PFSK-1 (cell line): ENCODE data around the gene CYP2D6.

ENCODE experiments used
- FOXP2 ChIP-seq: optimal IDR thresholded peaks from 2 replicates; pipeline ENCODE3; 2011; ENCODE audit warnings: borderline replicate concordance, control low read depth, inconsistent platforms; ENCODE audit not compliant: insufficient read depth; ENCODE audit errors: extremely low read length, extremely low read depth
- POLR2AphosphoS5 ChIP-seq: IDR thresholded peaks from 2 replicates; pipeline ENCODE4 v1.6.1; 2012; ENCODE audit warnings: low read depth, mild to moderate bottlenecking, control low read depth, low read length, moderate library complexity
- SIN3A ChIP-seq: IDR thresholded peaks from 2 replicates; pipeline ENCODE4 v1.6.1; 2012; ENCODE audit warnings: mild to moderate bottlenecking, low read length, moderate library complexity, borderline replicate concordance; ENCODE audit not compliant: insufficient read depth
- TAF1 ChIP-seq: IDR thresholded peaks from 2 replicates; pipeline ENCODE4 v1.6.1; 2012; ENCODE audit warnings: low read length, control low read depth, borderline replicate concordance; ENCODE audit not compliant: insufficient read depth
- TF ChIP-seq, protein P1 (sequence below), 2 experiments: IDR thresholded peaks; 2 replicates each; pipeline versions ENCODE4 v1.6.1 to v1.8.0; 2011 to 2012; ENCODE audit warnings: low read depth in 2 of 2, low read length in 2 of 2, control low read depth in 1 of 2, inconsistent platforms in 1 of 2, mild to moderate bottlenecking in 1 of 2, moderate library complexity in 1 of 2; ENCODE audit not compliant: insufficient read depth in 1 of 2

DNA sequence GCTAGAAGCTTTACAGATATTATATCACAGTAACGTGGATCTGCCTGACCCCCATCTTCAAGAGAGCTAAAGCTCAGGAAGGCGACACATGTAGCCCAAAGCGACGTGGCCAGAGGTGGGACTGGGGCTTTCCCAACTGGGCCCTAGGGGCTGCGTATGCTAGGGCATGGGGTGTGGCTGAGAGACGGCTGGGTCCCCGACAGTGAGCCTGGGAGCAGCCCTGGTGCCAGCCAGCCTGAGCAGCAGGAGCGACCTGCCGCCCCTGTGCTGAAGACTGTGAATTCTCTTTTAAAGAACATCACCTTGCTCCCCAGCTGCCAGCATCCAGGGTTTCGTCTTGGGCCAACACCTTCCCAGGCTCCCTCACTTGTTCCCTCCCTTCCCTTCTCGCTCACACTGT is 32.9 kb upstream of the CYP2D6 start:
- TF ChIP-seq, protein P1, sequence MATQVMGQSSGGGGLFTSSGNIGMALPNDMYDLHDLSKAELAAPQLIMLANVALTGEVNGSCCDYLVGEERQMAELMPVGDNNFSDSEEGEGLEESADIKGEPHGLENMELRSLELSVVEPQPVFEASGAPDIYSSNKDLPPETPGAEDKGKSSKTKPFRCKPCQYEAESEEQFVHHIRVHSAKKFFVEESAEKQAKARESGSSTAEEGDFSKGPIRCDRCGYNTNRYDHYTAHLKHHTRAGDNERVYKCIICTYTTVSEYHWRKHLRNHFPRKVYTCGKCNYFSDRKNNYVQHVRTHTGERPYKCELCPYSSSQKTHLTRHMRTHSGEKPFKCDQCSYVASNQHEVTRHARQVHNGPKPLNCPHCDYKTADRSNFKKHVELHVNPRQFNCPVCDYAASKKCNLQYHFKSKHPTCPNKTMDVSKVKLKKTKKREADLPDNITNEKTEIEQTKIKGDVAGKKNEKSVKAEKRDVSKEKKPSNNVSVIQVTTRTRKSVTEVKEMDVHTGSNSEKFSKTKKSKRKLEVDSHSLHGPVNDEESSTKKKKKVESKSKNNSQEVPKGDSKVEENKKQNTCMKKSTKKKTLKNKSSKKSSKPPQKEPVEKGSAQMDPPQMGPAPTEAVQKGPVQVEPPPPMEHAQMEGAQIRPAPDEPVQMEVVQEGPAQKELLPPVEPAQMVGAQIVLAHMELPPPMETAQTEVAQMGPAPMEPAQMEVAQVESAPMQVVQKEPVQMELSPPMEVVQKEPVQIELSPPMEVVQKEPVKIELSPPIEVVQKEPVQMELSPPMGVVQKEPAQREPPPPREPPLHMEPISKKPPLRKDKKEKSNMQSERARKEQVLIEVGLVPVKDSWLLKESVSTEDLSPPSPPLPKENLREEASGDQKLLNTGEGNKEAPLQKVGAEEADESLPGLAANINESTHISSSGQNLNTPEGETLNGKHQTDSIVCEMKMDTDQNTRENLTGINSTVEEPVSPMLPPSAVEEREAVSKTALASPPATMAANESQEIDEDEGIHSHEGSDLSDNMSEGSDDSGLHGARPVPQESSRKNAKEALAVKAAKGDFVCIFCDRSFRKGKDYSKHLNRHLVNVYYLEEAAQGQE (IDR thresholded peaks at IDR 0.05; ENCODE audit: insufficient read depth in 1 of 2, low read depth in 2 of 2, low read length in 2 of 2): no peak
- TF ChIP-seq POLR2AphosphoS5 (no peak), TAF1 (no peak), FOXP2 (no peak), SIN3A (no peak)
